SK-N-MC (cell line): ENCODE measurements around the gene STRN.

Experiments used
- EZH2 ChIP-seq: fragments of 200-600 bp; sonication (generic); IDR thresholded peaks from one replicate; pipeline ENCODE4 v1.6.1; 2017; ENCODE audit warnings: antibody characterized with exemption
- POLR2AphosphoS5 ChIP-seq: IDR thresholded peaks from 2 replicates; pipeline ENCODE4 v1.6.1; 2012; ENCODE audit warnings: mild to moderate bottlenecking, low read depth, low read length, borderline replicate concordance

DNA sequence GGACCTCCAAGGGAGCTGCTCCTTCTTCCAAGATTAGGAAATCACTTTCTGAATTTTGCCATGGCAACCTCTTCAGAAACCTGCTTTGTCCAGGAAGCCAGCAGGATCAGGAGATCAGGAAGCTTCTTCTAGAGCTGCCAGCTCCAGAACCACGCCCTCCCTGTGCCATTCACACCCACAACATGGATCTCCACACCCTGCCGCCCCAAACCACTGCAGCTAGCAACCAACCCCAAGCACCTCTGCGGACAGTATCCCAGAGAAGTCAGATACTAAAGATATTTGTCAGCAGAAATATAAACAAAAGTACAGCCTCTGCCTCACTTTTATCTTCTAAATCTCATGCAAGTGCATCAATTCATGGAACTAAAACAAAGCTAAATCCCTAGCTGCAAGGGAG is 163.4 kb downstream of the STRN start:
- TF ChIP-seq POLR2AphosphoS5, result no peak
- no peak for TF ChIP-seq EZH2
